Heart left ventricle (tissue), 16 donors: ENCODE measurements around the gene DCLRE1A. TPM values are rescaled to one million over a fixed set of nuclear protein-coding genes. Genes with fewer than 3 reads are reported as not detected.
A peak's percentile ranks its signal among the peaks of the same experiment; 100 is the strongest.

ENCODE experiments used
- ATAC-seq, 4 donors: fragments of 200-7000 bp; cut with Tn5 transposase; one replicate each; pipeline ENCODE4 v1.9.1; 2020 to 2022; ENCODE audit warnings: moderate library complexity in 4 of 4, mild to moderate bottlenecking in 3 of 4, moderate number of reproducible peaks in 1 of 4
- DNase-seq, 5 donors: peaks; one replicate each; pipeline ENCODE4 v3.0.0-alpha.2; 2020
- H3K27ac ChIP-seq, 12 donors: fragments of 200-600 bp; sonication (generic) in 4 of 12; one replicate each; pipeline versions ENCODE4 v1.5.0 to v1.8.0; 2016 to 2022; ENCODE audit warnings: mild to moderate bottlenecking in 2 of 12
- H3K27me3 ChIP-seq, 9 donors: fragments of 200-600 bp; sonication (generic) in 2 of 9; one replicate each; pipeline versions ENCODE4 v1.5.1 to v1.8.0; 2016 to 2022; ENCODE audit warnings: mild to moderate bottlenecking in 3 of 9
- H3K36me3 ChIP-seq, 9 donors: fragments of 200-600 bp; sonication (generic) in 2 of 9; one replicate each; pipeline versions ENCODE4 v1.5.0 to v1.8.0; 2018 to 2022; ENCODE audit warnings: mild to moderate bottlenecking in 2 of 9
- H3K4me1 ChIP-seq, 12 donors: fragments of 200-600 bp; sonication (generic) in 4 of 12; one replicate each; pipeline versions ENCODE4 v1.5.0 to v1.8.0; 2016 to 2022; ENCODE audit warnings: mild to moderate bottlenecking in 3 of 12
- H3K4me3 ChIP-seq, 12 donors: fragments of 200-600 bp; sonication (generic) in 4 of 12; one replicate each; pipeline versions ENCODE4 v1.5.0 to v1.8.0; 2017 to 2022; ENCODE audit warnings: mild to moderate bottlenecking in 9 of 12, moderate library complexity in 4 of 12
- H3K9me3 ChIP-seq, 12 donors: fragments of 200-600 bp; sonication (generic) in 4 of 12; one replicate each; pipeline versions ENCODE4 v1.5.0 to v1.8.0; 2016 to 2022; ENCODE audit warnings: mild to moderate bottlenecking in 1 of 12
- CTCF ChIP-seq, 12 donors: fragments of 200-600 bp; sonication (generic) in 4 of 12; IDR thresholded peaks; one replicate each; pipeline versions ENCODE4 v1.5.0 to v1.8.0; 2018 to 2022; ENCODE audit warnings: antibody characterized with exemption in 12 of 12, mild to moderate bottlenecking in 5 of 12
- POLR2A ChIP-seq, 2 donors: fragments of 450-650 bp; IDR thresholded peaks; one replicate each; pipeline ENCODE4 v1.6.1; 2017; ENCODE audit warnings: antibody characterized with exemption in 2 of 2, mild to moderate bottlenecking in 2 of 2, moderate library complexity in 2 of 2
- WGBS, 4 donors: extraction: QIAGEN DNeasy Blood & Tissue Kit in 2 of 4; methylation state at CpG; one replicate each; pipeline versions ENCODE4 v1.1.5 to v1.1.7; 2013 to 2018; 5-methylcytosine and 5-hydroxymethylcytosine counted together
- intact Hi-C, 10 donors: fragments of 100-400 bp; cut with DNase I; formaldehyde crosslinking; loops; one replicate each; pipeline versions ENCODE4 v1.11.1 to v1.14.2; 2022
- polyA plus RNA-seq, 2 donors: library from polyadenylated mRNA; stranded (reverse); fragments of 200-250 nt; gene quantifications; one replicate each; pipeline ENCODE4 v1.2.3, GENCODE V29; 2013
- total RNA-seq, 9 donors: library from RNA; depleted of rRNA in 2 of 9; stranded (reverse); fragments of >200 nt in 2 of 9; fragmentation: NEBNext Ultra II Directional in 3 of 9; extraction: Animal tissue kit (Norgen Biotek cat#: 25700) in 3 of 9; gene quantifications; one replicate each; pipeline versions ENCODE4 v1.1.0 to v1.2.4, GENCODE V29; 2016 to 2023
- donor health status: ischemic (EF 13 %, LVEDD 7.1; RV severe dilation, severe dysfunction).
- donor health status: healthy with polysubstance abuse.
- donor health status: DM: no; HTN: yes; CAD: no.
- donor health status: DM: no; HTN: no; CAD: no.
- donor health status: ischemic (EF 25% LVEDD 6.9; RV normal size, moderate dysfunction).
- donor health status: ischemic (EF 25% LVEDD 5.7; RV mildly dilated, moderate dysfunction).
- donor health status: healthy.
- donor health status: DM: yes; HTN: yes; CAD: no.
- donor health status: ischemic (EF 35%, LVEDD 5.7; RV mildly dilated, moderate dysfunction).
- donor health status: nonischemic (EF 11% LVEDD 7.7; RV severe dilation, severe dysfunction).
- donor health status: DM: yes; HTN: yes; CAD: no.
- donor health status: PGD.
- donor health status: ischemic (EF 29% LVEDD 5.4; RV normal size, mild dysfunction).
- donor health status: nonischemic (EF 23%, LVEDD 6.1; RV moderate dilation, normal function).

Gene DCLRE1A
- total and polyA plus RNA-seq, 11 donors: 3.5 to 8.5 (median 6.1) TPM

GRCh38 chr10:113859261-113859660 is 5.4 kb upstream of the DCLRE1A start:
- intact Hi-C loops: loop anchor here in 8 of 10 donors (5.0 to 10.0 kb wide), 7 partner anchors 33 to 208 kb away; partner anchors contain the start of gene ADRB1 (in 5 of the 8)
- no peaks in the 10 kb centered on the region for H3K27me3 ChIP-seq
- H3K4me1 ChIP-seq: peaks cover 0 to 44% (median 23%) of the 10 kb centered on the region in 12 donors
- no peak overlapping the region for H3K4me3 ChIP-seq
- no peak for DNase-seq
- no peak for ATAC-seq
- whole genome bisulfite sequencing, 4 donors: 48 to 64% (median 60%) methylated on average over 2 of the region's 2 CpGs
- TF ChIP-seq POLR2A (IDR thresholded peaks at IDR 0.05) (no peak), CTCF (IDR thresholded peaks at IDR 0.05) (no peak)
- H3K36me3 ChIP-seq: peaks cover 0 to 59% (median 38%) of the 10 kb centered on the region in 9 donors
- peaks cover 0 to 8% (median 0%) of the 10 kb centered on the region in 12 donors for H3K9me3 ChIP-seq
- peak overlapping the region in 10 of 12 donors; percentile 39 to 98 (median 95) for H3K27ac ChIP-seq

- 43 to 55% (median 50%) methylated on average over 2 of the region's 2 CpGs for WGBS, 4 donors
- peaks cover 0 to 8% (median 0%) of the 10 kb centered on the region in 12 donors for H3K9me3 ChIP-seq
- peaks cover 0 to 52% (median 38%) of the 10 kb centered on the region in 9 donors for H3K36me3 ChIP-seq
- H3K27ac ChIP-seq: peak overlapping the region; percentile 57 to 98 (median 95)
- TF ChIP-seq POLR2A (IDR thresholded peaks at IDR 0.05): no peak
- TF ChIP-seq CTCF (IDR thresholded peaks at IDR 0.05): no peak
- ATAC-seq (peak; percentile 48 to 65 (median 49)), DNase-seq (no peak)
- H3K4me1 ChIP-seq: peaks cover 0 to 46% (median 23%) of the 10 kb centered on the region in 12 donors
- peak overlapping the region in 7 of 12 donors; percentile 63 to 96 (median 87) for H3K4me3 ChIP-seq
- intact Hi-C loops: loop anchor here in 8 of 10 donors (5.0 to 10.0 kb wide), 7 partner anchors 34 to 209 kb away; partner anchors contain the start of gene ADRB1 (in 5 of the 8)
- no peaks in the 10 kb centered on the region for H3K27me3 ChIP-seq
These were observed 4.7 kb upstream of the DCLRE1A start for GRCh38 chr10:113858541-113858940.

DNA sequence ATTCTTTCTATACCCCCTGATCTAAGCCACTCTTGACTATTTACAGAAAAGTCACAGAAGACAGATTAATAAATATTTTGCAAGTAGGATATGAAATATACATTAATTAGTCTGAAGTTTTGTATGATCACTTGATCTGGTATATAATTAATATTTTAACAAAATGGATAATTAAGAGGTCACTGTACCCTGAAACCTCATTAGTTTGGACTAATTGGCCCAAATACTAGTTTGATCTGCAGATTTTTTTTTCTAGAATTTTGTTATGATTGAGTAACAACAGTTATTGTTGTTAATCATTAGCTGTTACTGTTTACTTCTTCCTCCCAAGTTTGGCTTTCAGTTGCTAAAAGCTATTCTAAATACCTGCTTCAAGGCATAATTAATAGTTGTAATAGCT is 3.3 kb upstream of the DCLRE1A start:
- Histone ChIP-seq H3K4me1 (peaks cover 0 to 59% (median 31%) of the 10 kb centered on the region in 12 donors), H3K27ac (peak overlapping the region; percentile 57 to 98 (median 95)), H3K27me3 (no peaks in the 10 kb centered on the region), H3K36me3 (peaks cover 0 to 39% (median 36%) of the 10 kb centered on the region in 9 donors), H3K4me3 (peak overlapping the region; percentile 4 to 96 (median 86)), H3K9me3 (peaks cover 0 to 8% (median 0%) of the 10 kb centered on the region in 12 donors)
- no peak for TF ChIP-seq POLR2A (IDR thresholded peaks at IDR 0.05)
- ATAC-seq (no peak), DNase-seq (no peak)
- intact Hi-C loops: loop anchor here in 8 of 10 donors (5.0 to 10.0 kb wide), 7 partner anchors 35 to 210 kb away; partner anchors contain the start of gene ADRB1 (in 5 of the 8)

DNA sequence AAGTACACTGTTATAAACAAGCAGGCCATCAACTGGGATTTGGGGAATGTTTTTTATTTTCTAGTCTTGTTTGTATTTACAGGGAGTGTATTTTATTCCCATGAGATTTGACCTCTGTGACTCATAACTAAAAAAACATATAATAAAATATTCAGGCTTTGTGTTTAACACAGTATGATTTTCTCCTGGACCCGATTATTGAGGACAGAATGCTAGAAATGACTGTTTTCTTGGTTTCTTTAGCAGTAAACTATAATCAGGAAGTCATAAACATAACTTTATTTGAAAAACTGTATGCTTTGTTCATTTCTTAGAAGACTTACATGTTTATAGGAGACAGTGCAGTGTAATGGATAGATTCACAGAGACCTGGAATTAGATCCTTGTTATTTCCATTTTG is 2.7 kb upstream of the DCLRE1A start:
- peaks cover 0 to 33% (median 30%) of the 10 kb centered on the region in 9 donors for H3K36me3 ChIP-seq
- no peak for DNase-seq
- intact Hi-C loops: loop anchor here in 8 of 10 donors (5.0 to 10.0 kb wide), 7 partner anchors 36 to 211 kb away; partner anchors contain the start of gene ADRB1 (in 5 of the 8)
- H3K9me3 ChIP-seq: peaks cover 0 to 8% (median 0%) of the 10 kb centered on the region in 12 donors
- TF ChIP-seq CTCF (IDR thresholded peaks at IDR 0.05): no peak
- H3K4me3 ChIP-seq: peak overlapping the region; percentile 63 to 97 (median 88)
- no peaks in the 10 kb centered on the region for H3K27me3 ChIP-seq
- peaks cover 0 to 66% (median 36%) of the 10 kb centered on the region in 12 donors for H3K4me1 ChIP-seq
- no peak for ATAC-seq
- H3K27ac ChIP-seq: peak overlapping the region; percentile 79 to 98 (median 95)
- 45 to 66% (median 51%) methylated on average over 1 of the region's 1 CpG for WGBS, 4 donors
